ENCODE data around the gene KCP. TPM values are rescaled to one million over a fixed set of nuclear protein-coding genes. Genes with fewer than 3 reads are reported as not detected.

The KCP gene
- total and polyA plus RNA-seq, 2 of the 13 experiments (the other 11 are each of a cell fraction or from before 2014, with no cell fraction given), result 0.37 to 1.0 TPM

GRCh38 chr7:128862571-128863432 lies 47.7 kb downstream of the KCP start, which contains the start of gene ATP6V1F (continued):
- TF ChIP-seq ZNF609 (CRISPR knock-in tag; IDR thresholded peaks at IDR 0.05; ENCODE audit: borderline replicate concordance) (no peak), RCOR2 (CRISPR knock-in tag; IDR thresholded peaks at IDR 0.05) (no peak), DMTF1 (CRISPR knock-in tag; IDR thresholded peaks at IDR 0.05) (0 out of 2 replicates have a peak, but pooled peaks have one; percentile 52), PHF20 (CRISPR knock-in tag; IDR thresholded peaks at IDR 0.05) (peak; percentile 75), NCOA2 (CRISPR knock-in tag; IDR thresholded peaks at IDR 0.05) (no peak), ZNF737 (CRISPR knock-in tag; IDR thresholded peaks at IDR 0.05; ENCODE audit: borderline replicate concordance) (no peak), ZBTB8A (CRISPR knock-in tag; IDR thresholded peaks at IDR 0.05; ENCODE audit: borderline replicate concordance, low read depth) (0 out of 2 replicates have a peak, but pooled peaks have one; percentile 37), ETV5 (CRISPR knock-in tag; IDR thresholded peaks at IDR 0.05; ENCODE audit: borderline replicate concordance) (no peak), TGIF2 (CRISPR knock-in tag; IDR thresholded peaks at IDR 0.05) (no peak)
- TF ChIP-seq, protein P1, sequence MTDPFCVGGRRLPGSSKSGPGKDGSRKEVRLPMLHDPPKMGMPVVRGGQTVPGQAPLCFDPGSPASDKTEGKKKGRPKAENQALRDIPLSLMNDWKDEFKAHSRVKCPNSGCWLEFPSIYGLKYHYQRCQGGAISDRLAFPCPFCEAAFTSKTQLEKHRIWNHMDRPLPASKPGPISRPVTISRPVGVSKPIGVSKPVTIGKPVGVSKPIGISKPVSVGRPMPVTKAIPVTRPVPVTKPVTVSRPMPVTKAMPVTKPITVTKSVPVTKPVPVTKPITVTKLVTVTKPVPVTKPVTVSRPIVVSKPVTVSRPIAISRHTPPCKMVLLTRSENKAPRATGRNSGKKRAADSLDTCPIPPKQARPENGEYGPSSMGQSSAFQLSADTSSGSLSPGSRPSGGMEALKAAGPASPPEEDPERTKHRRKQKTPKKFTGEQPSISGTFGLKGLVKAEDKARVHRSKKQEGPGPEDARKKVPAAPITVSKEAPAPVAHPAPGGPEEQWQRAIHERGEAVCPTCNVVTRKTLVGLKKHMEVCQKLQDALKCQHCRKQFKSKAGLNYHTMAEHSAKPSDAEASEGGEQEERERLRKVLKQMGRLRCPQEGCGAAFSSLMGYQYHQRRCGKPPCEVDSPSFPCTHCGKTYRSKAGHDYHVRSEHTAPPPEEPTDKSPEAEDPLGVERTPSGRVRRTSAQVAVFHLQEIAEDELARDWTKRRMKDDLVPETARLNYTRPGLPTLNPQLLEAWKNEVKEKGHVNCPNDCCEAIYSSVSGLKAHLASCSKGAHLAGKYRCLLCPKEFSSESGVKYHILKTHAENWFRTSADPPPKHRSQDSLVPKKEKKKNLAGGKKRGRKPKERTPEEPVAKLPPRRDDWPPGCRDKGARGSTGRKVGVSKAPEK (CRISPR knock-in tag; IDR thresholded peaks at IDR 0.05; ENCODE audit: borderline replicate concordance), result no peak
